NCI-H2081 (cell line): ENCODE measurements around the gene VASH2.

Experiments
- DNase-seq, 2 experiments: peaks; one replicate each; lab custom pipeline; 2025; lab: John Stamatoyannopoulos, UW

VASH2 gene

GRCh38 chr1:212930986-212931678 lies 19.2 kb upstream of the VASH2 start:
- DNase-seq: no peak

- DNase-seq: no peak
Observed at GRCh38 chr1:212933815-212934471, 16.4 kb upstream of the VASH2 start.

GRCh38 chr1:212935387-212935981 lies 14.9 kb upstream of the VASH2 start:
- DNase-seq: no peak

- no peak for DNase-seq
Observed at GRCh38 chr1:212937034-212937433, 13.3 kb upstream of the VASH2 start.

- no peak for DNase-seq
Observed at GRCh38 chr1:212938846-212939245, 11.5 kb upstream of the VASH2 start.

- DNase-seq: no peak
Observed at GRCh38 chr1:212941452-212941851, 8.9 kb upstream of the VASH2 start.

- DNase-seq: no peak
Observed at GRCh38 chr1:212942679-212943392, 7.5 kb upstream of the VASH2 start.

- no peak for DNase-seq
Observed at GRCh38 chr1:212943393-212943710, 7.0 kb upstream of the VASH2 start.

- no peak for DNase-seq
Observed at GRCh38 chr1:212944229-212944901, 6.0 kb upstream of the VASH2 start.

- no peak for DNase-seq
Observed at GRCh38 chr1:212945056-212945455, 5.3 kb upstream of the VASH2 start.

GRCh38 chr1:212945463-212946160 lies 4.7 kb upstream of the VASH2 start:
- no peak for DNase-seq

GRCh38 chr1:212946872-212947271 lies 3.5 kb upstream of the VASH2 start:
- DNase-seq: no peak

GRCh38 chr1:212949771-212950170 lies 570 bp upstream of the VASH2 start:
- no peak for DNase-seq

GRCh38 chr1:212951126-212951946 lies 995 bp downstream of the VASH2 start:
- no peak for DNase-seq

GRCh38 chr1:212951947-212952640 lies 1.8 kb downstream of the VASH2 start:
- no peak for DNase-seq

- DNase-seq: no peak
Observed at GRCh38 chr1:212952641-212952976, 2.3 kb downstream of the VASH2 start.

- DNase-seq: no peak
Observed at GRCh38 chr1:212953321-212953720, 3.0 kb downstream of the VASH2 start.

- DNase-seq: no peak
Observed at GRCh38 chr1:212954514-212954913, 4.2 kb downstream of the VASH2 start.

GRCh38 chr1:212955098-212955497 lies 4.8 kb downstream of the VASH2 start:
- no peak for DNase-seq

GRCh38 chr1:212955961-212956620 lies 5.8 kb downstream of the VASH2 start:
- DNase-seq: no peak
